AG08395 (cell line): ENCODE data around the gene PDE7B.

ENCODE experiments used
- DNase-seq: peaks from one replicate; pipeline ENCODE4 v3.0.0; 2012; ENCODE audit warnings: mixed read lengths, low spot score

Gene PDE7B

GRCh38 chr6:135888818-135889217, 37.3 kb downstream of the PDE7B start:
- DNase-seq: no peak

- DNase-seq: no peak
Observed at GRCh38 chr6:135890876-135891275, 39.4 kb downstream of the PDE7B start.

- DNase-seq: no peak
Observed at GRCh38 chr6:135891710-135892109, 40.2 kb downstream of the PDE7B start.

- DNase-seq: no peak
Observed at GRCh38 chr6:135895231-135895911, 43.9 kb downstream of the PDE7B start.

- no peak for DNase-seq
Observed at GRCh38 chr6:135897087-135897486, 45.6 kb downstream of the PDE7B start.

GRCh38 chr6:135901774-135902524, 50.4 kb downstream of the PDE7B start:
- peak; percentile 58 for DNase-seq

GRCh38 chr6:135902756-135903331, 51.3 kb downstream of the PDE7B start:
- no peak for DNase-seq

- no peak for DNase-seq
Observed at GRCh38 chr6:135904666-135905065, 53.2 kb downstream of the PDE7B start.

- DNase-seq: no peak
Observed at GRCh38 chr6:135905604-135906300, 54.3 kb downstream of the PDE7B start.

GRCh38 chr6:135906542-135906941, 55.0 kb downstream of the PDE7B start:
- DNase-seq: peak; percentile 9

GRCh38 chr6:135906972-135907465, 55.5 kb downstream of the PDE7B start:
- no peak for DNase-seq

GRCh38 chr6:135909737-135910387, 58.4 kb downstream of the PDE7B start:
- DNase-seq: no peak

GRCh38 chr6:135910790-135911618, 59.5 kb downstream of the PDE7B start:
- DNase-seq: no peak

- DNase-seq: no peak
Observed at GRCh38 chr6:135913785-135914184, 62.3 kb downstream of the PDE7B start.

GRCh38 chr6:135919026-135919425, 67.5 kb downstream of the PDE7B start:
- no peak for DNase-seq

- no peak for DNase-seq
Observed at GRCh38 chr6:135920689-135921088, 69.2 kb downstream of the PDE7B start.

- no peak for DNase-seq
Observed at GRCh38 chr6:135921188-135921587, 69.7 kb downstream of the PDE7B start.

GRCh38 chr6:135922174-135922573, 70.7 kb downstream of the PDE7B start:
- DNase-seq: peak; percentile 86

GRCh38 chr6:135922746-135923145, 71.2 kb downstream of the PDE7B start:
- peak; percentile 56 for DNase-seq

- DNase-seq: no peak
Observed at GRCh38 chr6:135932651-135933050, 81.2 kb downstream of the PDE7B start.
